Ishikawa (cell line): Measurements from ENCODE around the gene GZF1.

Experiments used
- CEBPB ChIP-seq: IDR thresholded peaks from 2 replicates; pipeline ENCODE4 v1.6.1; 2012
- CREB1 ChIP-seq: IDR thresholded peaks from 2 replicates; pipeline ENCODE4 v1.6.1; 2012; ENCODE audit warnings: low read depth
- EGR1 ChIP-seq: IDR thresholded peaks from 2 replicates; pipeline ENCODE4 v1.6.1; 2012
- EP300 ChIP-seq: IDR thresholded peaks from 2 replicates; pipeline ENCODE4 v1.6.1; 2012; ENCODE audit warnings: borderline replicate concordance
- FOXM1 ChIP-seq: IDR thresholded peaks from 2 replicates; pipeline ENCODE4 v1.6.1; 2012; ENCODE audit warnings: low read depth, borderline replicate concordance
- NFIC ChIP-seq: IDR thresholded peaks from 2 replicates; pipeline ENCODE4 v1.6.1; 2012
- RAD21 ChIP-seq: IDR thresholded peaks from 2 replicates; pipeline ENCODE4 v1.6.1; 2012; ENCODE audit warnings: low read depth
- TAF1 ChIP-seq: IDR thresholded peaks from 2 replicates; pipeline ENCODE4 v1.6.1; 2012; ENCODE audit warnings: low read depth, mild to moderate bottlenecking
- TCF12 ChIP-seq: IDR thresholded peaks from 2 replicates; pipeline ENCODE4 v1.6.1; 2012; ENCODE audit warnings: low read depth
- TEAD4 ChIP-seq: IDR thresholded peaks from 2 replicates; pipeline ENCODE4 v1.6.1; 2012
- YY1 ChIP-seq: IDR thresholded peaks from 2 replicates; pipeline ENCODE4 v1.6.1; 2012; ENCODE audit warnings: low read depth
- ZBTB7A ChIP-seq: IDR thresholded peaks from 2 replicates; pipeline ENCODE4 v1.6.1; 2012; ENCODE audit warnings: low read depth
- TF ChIP-seq, protein P1 (sequence below): IDR thresholded peaks from 2 replicates; pipeline ENCODE4 v1.6.1; 2012
- TF ChIP-seq, protein P2 (sequence below): IDR thresholded peaks from 2 replicates; pipeline ENCODE4 v1.6.1; 2012; ENCODE audit warnings: low read depth, mild to moderate bottlenecking
- TF ChIP-seq, protein P3 (sequence below): IDR thresholded peaks from 2 replicates; pipeline ENCODE4 v1.6.1; 2012

GZF1 gene

DNA sequence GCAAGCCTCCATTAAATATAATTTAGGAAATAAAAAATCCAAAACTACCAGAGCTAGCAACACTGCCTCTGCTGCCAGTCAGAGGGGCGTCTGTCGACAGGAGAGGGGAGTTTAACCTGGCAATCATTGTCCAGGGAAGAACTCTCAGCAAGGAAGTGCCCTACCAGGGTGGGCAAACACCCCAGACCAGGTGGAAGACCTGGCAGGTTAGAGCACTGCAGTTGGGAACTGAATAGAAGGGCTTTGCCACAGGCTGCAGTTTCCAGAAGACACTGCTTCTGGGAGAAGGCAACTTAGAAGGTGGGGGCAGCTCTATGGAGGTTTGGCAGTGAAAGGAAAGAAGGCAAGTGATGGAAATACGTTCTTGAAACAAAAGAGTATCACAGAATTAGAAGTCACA, 47.8 kb downstream of the GZF1 start:
- TF ChIP-seq, protein P1, sequence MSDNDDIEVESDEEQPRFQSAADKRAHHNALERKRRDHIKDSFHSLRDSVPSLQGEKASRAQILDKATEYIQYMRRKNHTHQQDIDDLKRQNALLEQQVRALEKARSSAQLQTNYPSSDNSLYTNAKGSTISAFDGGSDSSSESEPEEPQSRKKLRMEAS: no peak
- TF ChIP-seq CREB1: no peak
- TF ChIP-seq FOXM1: no peak
- TF ChIP-seq NFIC: no peak
- no peak for TF ChIP-seq EGR1
- TF ChIP-seq ZBTB7A: no peak
- no peak for TF ChIP-seq CEBPB
- no peak for TF ChIP-seq TEAD4
- TF ChIP-seq, protein P2, sequence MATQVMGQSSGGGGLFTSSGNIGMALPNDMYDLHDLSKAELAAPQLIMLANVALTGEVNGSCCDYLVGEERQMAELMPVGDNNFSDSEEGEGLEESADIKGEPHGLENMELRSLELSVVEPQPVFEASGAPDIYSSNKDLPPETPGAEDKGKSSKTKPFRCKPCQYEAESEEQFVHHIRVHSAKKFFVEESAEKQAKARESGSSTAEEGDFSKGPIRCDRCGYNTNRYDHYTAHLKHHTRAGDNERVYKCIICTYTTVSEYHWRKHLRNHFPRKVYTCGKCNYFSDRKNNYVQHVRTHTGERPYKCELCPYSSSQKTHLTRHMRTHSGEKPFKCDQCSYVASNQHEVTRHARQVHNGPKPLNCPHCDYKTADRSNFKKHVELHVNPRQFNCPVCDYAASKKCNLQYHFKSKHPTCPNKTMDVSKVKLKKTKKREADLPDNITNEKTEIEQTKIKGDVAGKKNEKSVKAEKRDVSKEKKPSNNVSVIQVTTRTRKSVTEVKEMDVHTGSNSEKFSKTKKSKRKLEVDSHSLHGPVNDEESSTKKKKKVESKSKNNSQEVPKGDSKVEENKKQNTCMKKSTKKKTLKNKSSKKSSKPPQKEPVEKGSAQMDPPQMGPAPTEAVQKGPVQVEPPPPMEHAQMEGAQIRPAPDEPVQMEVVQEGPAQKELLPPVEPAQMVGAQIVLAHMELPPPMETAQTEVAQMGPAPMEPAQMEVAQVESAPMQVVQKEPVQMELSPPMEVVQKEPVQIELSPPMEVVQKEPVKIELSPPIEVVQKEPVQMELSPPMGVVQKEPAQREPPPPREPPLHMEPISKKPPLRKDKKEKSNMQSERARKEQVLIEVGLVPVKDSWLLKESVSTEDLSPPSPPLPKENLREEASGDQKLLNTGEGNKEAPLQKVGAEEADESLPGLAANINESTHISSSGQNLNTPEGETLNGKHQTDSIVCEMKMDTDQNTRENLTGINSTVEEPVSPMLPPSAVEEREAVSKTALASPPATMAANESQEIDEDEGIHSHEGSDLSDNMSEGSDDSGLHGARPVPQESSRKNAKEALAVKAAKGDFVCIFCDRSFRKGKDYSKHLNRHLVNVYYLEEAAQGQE: no peak
- TF ChIP-seq RAD21: no peak
- no peak for TF ChIP-seq EP300
- TF ChIP-seq TAF1: no peak
- TF ChIP-seq TCF12: no peak
- TF ChIP-seq, protein P3, sequence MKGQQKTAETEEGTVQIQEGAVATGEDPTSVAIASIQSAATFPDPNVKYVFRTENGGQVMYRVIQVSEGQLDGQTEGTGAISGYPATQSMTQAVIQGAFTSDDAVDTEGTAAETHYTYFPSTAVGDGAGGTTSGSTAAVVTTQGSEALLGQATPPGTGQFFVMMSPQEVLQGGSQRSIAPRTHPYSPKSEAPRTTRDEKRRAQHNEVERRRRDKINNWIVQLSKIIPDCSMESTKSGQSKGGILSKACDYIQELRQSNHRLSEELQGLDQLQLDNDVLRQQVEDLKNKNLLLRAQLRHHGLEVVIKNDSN: no peak
- no peak for TF ChIP-seq YY1

DNA sequence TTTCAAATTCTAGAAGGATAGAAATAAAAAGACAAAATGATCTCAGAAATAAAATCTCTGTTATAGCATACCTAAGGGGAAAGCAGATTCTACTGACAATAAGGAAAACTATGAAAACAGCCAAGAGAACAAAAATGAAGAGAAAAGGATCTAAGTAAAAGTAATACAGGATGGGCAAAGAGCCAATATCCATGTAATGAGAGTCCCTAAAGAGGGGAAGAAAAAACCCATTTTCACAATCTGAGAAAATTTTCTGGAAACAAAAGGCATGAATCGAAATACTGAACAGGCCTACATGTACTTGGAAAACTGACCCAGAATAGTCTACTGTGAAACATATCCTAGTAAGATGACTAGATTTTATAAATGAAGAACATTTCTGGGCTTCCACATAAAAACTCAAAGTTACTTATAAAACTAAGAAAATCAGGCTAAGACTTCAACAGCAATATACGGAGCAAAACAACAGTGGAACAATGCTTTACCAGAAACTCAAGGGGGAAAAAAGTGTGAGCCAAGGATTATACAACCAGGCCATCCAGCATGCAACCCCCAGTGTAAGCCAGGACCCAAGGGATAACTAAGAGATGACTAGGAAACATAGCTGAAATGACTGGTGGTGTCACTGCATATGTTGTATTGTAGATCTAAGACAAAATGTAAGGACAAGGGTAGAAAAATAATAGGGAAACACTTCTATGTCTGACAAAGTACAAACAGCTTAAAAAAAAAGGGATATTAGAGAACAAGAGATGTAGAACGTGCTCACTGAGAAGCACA, 49.1 kb downstream of the GZF1 start:
- TF ChIP-seq CREB1: no peak
- TF ChIP-seq RAD21: no peak
- TF ChIP-seq TCF12: no peak

DNA sequence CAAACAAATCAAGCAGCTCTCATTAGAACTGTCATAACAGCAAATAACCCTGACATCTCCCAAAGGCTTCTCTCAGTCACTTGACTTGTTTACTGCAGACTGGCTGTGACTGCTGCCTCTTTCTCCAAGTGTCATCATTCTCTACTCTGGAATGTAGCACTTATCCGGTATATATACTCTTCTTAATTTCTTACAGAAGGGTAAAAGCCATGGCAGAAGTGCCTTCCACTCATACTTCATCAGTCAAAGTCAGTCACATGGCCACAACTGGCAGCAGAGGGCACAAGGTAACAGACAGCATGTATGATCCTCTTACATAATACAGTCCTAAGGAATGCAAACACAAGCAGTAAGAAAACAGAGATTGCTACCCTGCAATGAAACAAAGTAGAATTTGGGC, 50.0 kb downstream of the GZF1 start:
- TF ChIP-seq, protein P2: no peak
- TF ChIP-seq YY1 (no peak), FOXM1 (no peak), RAD21 (no peak), CEBPB (no peak), NFIC (no peak), ZBTB7A (no peak)

DNA sequence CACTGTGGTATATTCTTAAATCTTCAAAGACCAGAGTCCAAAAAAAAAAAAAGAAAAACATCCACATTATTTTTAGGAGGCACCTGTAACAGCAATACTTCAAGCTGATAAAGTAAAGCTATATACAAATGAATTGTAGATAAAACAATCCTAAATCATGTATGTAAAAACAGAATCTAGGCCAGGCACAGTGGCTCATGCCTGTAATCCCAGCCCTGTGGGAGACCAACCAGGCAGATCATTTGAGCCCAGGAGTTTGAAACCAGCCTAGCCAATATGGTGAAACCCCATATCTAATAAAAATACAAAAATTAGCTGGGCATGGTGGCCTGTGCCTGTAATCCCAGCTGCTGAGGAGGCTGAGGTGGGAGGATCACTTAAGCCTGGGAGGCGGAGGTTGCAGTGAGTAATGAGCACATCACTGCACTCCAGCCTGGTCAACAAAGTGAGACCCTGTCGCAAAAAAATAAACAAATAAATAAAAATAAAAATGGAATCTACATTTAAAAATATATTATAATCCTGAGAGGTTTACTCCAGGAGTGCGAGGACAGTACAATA, 52.0 kb downstream of the GZF1 start:
- TF ChIP-seq RAD21 (no peak), YY1 (no peak), CREB1 (no peak), CEBPB (no peak), NFIC (no peak), TAF1 (no peak), EGR1 (no peak), TCF12 (no peak), TEAD4 (no peak), FOXM1 (no peak), EP300 (no peak), ZBTB7A (no peak)
- TF ChIP-seq, protein P1: no peak
- TF ChIP-seq, protein P2: no peak
- TF ChIP-seq, protein P3: no peak
